SK-N-SH (cell line): ENCODE measurements around the gene APBB2. TPM values are rescaled to one million over a fixed set of nuclear protein-coding genes. Genes with fewer than 3 reads are reported as not detected.

Experiments
- CTCF ChIA-PET: fragments of 300-600, 350-600 bp; formaldehyde crosslinking; extraction: SDS; loops from one replicate; lab custom pipeline; 2021; lab: Yijun Ruan, JAX
- POLR2A ChIA-PET: fragments of 350-600 bp; sonication (Branson Sonifier 250); formaldehyde crosslinking; extraction: SDS; loops from one replicate; lab custom pipeline; 2020; ENCODE audit warnings: antibody characterized with exemption, inconsistent platforms; lab: Yijun Ruan, JAX
- DNase-seq: peaks from one replicate; pipeline ENCODE4 v3.0.0; 2012
- H2AFZ ChIP-seq: fragments of 200-600 bp; sonication (generic); 2 replicates; pipeline ENCODE4 v1.8.1; 2016; ENCODE audit warnings: antibody characterized with exemption, mild to moderate bottlenecking, low read depth
- H3F3A ChIP-seq: fragments of 200-600 bp; sonication (generic); replicated peaks from 2 replicates; pipeline ENCODE3; 2016; ENCODE audit warnings: antibody characterized with exemption, mild to moderate bottlenecking; ENCODE audit not compliant: insufficient read depth
- H3K27ac ChIP-seq, 2 experiments: fragments of 200-500 bp in 1 of 2; fragments of 200-600 bp in 1 of 2; sonication (Bioruptor generic) in 1 of 2; sonication (generic), shearing (Covaris generic) in 1 of 2; 2 replicates each; pipeline versions ENCODE4 v1.5.1 to v1.6.1; 2014 to 2016; ENCODE audit warnings: low read depth in 2 of 2, inconsistent platforms in 1 of 2, low read length in 1 of 2, mild to moderate bottlenecking in 1 of 2, mixed read lengths in 1 of 2
- H3K27me3 ChIP-seq: fragments of 200-600 bp; sonication (generic), shearing (Covaris generic); 2 replicates; pipeline ENCODE4 v1.6.1; 2016; ENCODE audit warnings: mixed run types; ENCODE audit not compliant: insufficient read depth
- H3K36me3 ChIP-seq, 2 experiments: fragments of 200-500 bp in 1 of 2; fragments of 200-600 bp in 1 of 2; sonication (Bioruptor generic) in 1 of 2; sonication (generic) in 1 of 2; replicated peaks in 1 of 2; 2 replicates each; pipeline versions ENCODE3 to v1.5.1; 2014 to 2016; ENCODE audit warnings: low read length in 1 of 2, mild to moderate bottlenecking in 1 of 2; ENCODE audit not compliant: insufficient read depth in 2 of 2, control insufficient read depth in 1 of 2
- H3K4me1 ChIP-seq, 2 experiments: fragments of 200-500 bp in 1 of 2; fragments of 200-600 bp in 1 of 2; sonication (Bioruptor generic) in 1 of 2; sonication (generic), shearing (Covaris generic) in 1 of 2; 2 replicates each; pipeline versions ENCODE4 v1.5.1 to v1.6.1; 2014 to 2016; ENCODE audit warnings: low read depth in 1 of 2, low read length in 1 of 2, mixed run types in 1 of 2; ENCODE audit not compliant: insufficient read depth in 2 of 2, control insufficient read depth in 1 of 2
- H3K4me2 ChIP-seq: fragments of 200-600 bp; sonication (generic), shearing (Covaris generic); 2 replicates; pipeline ENCODE4 v1.6.1; 2017; ENCODE audit warnings: mixed run types
- H3K4me3 ChIP-seq, 2 experiments: fragments of 200-500 bp in 1 of 2; fragments of 200-600 bp in 1 of 2; sonication (Bioruptor generic) in 1 of 2; sonication (generic), shearing (Covaris generic) in 1 of 2; 2 replicates each; pipeline versions ENCODE4 v1.5.1 to v1.8.1; 2014 to 2016; ENCODE audit warnings: low read depth in 2 of 2, inconsistent platforms in 1 of 2, low read length in 1 of 2, mild to moderate bottlenecking in 1 of 2, mixed read lengths in 1 of 2, moderate library complexity in 1 of 2
- H3K79me2 ChIP-seq: fragments of 200-600 bp; sonication (generic); 2 replicates; pipeline ENCODE4 v1.8.1; 2017; ENCODE audit warnings: mild to moderate bottlenecking; ENCODE audit not compliant: insufficient read depth
- H3K9ac ChIP-seq: fragments of 200-600 bp; sonication (generic); 2 replicates; pipeline ENCODE4 v1.6.1; 2017; ENCODE audit warnings: mixed run types
- H3K9me2 ChIP-seq: fragments of 200-600 bp; sonication (generic); 2 replicates; pipeline ENCODE4 v1.6.1; 2017; ENCODE audit warnings: mixed run types
- H3K9me3 ChIP-seq: fragments of 200-600 bp; sonication (generic); 2 replicates; pipeline ENCODE4 v1.6.1; 2017; ENCODE audit warnings: mixed run types, mild to moderate bottlenecking, moderate library complexity
- H4K20me1 ChIP-seq: fragments of 200-600 bp; sonication (generic); 2 replicates; pipeline ENCODE4 v1.6.1; 2017; ENCODE audit warnings: mild to moderate bottlenecking, mixed run types; ENCODE audit not compliant: insufficient read depth
- CHD2 ChIP-seq: fragments of 150-350 bp; IDR thresholded peaks from 2 replicates; pipeline ENCODE4 v1.6.1; 2018; ENCODE audit warnings: low read length; ENCODE audit not compliant: partially characterized antibody
- ELF1 ChIP-seq: IDR thresholded peaks from 2 replicates; pipeline ENCODE4 v1.4.0; 2012
- EP300 ChIP-seq, 2 experiments: IDR thresholded peaks; 2 replicates each; pipeline versions ENCODE4 v1.4.0 to v1.6.1; 2012; ENCODE audit warnings: borderline replicate concordance in 1 of 2, low read depth in 1 of 2, low read length in 1 of 2
- FOSL2 ChIP-seq: IDR thresholded peaks from 2 replicates; pipeline ENCODE4 v1.4.0; 2012; ENCODE audit warnings: low read depth, mild to moderate bottlenecking, moderate library complexity, borderline replicate concordance
- JUND ChIP-seq: IDR thresholded peaks from 2 replicates; pipeline ENCODE4 v1.4.0; 2012
- MEF2A ChIP-seq: IDR thresholded peaks from 2 replicates; pipeline ENCODE4 v1.4.0; 2012; ENCODE audit warnings: low read depth, borderline replicate concordance
- MXI1 ChIP-seq: IDR thresholded peaks from 2 replicates; pipeline ENCODE4 v1.6.1; 2012; ENCODE audit warnings: mild to moderate bottlenecking, low read depth, low read length, improper control_type of control experiment
- NFIC ChIP-seq: IDR thresholded peaks from 2 replicates; pipeline ENCODE4 v1.4.0; 2012; ENCODE audit warnings: borderline replicate concordance
- RXRA ChIP-seq: IDR thresholded peaks from 2 replicates; pipeline ENCODE4 v1.4.0; 2012; ENCODE audit warnings: low read depth, mild to moderate bottlenecking, borderline replicate concordance
- SIN3A ChIP-seq: IDR thresholded peaks from 2 replicates; pipeline ENCODE4 v1.6.1; 2012; ENCODE audit warnings: low read depth, mild to moderate bottlenecking, low read length, moderate library complexity, borderline replicate concordance
- TEAD4 ChIP-seq: IDR thresholded peaks from 2 replicates; pipeline ENCODE4 v1.4.0; 2012; ENCODE audit warnings: mild to moderate bottlenecking, borderline replicate concordance; ENCODE audit not compliant: insufficient read depth
- YY1 ChIP-seq: IDR thresholded peaks from 2 replicates; pipeline ENCODE4 v1.4.0; 2012; ENCODE audit warnings: low read depth, mild to moderate bottlenecking
- WGBS: methylation state at CpG from one replicate; pipeline ENCODE4 v1.1.6; 2017; ENCODE audit warnings: low lambda C conversion rate; 5-methylcytosine and 5-hydroxymethylcytosine counted together
- polyA plus RNA-seq, 3 experiments: library from polyadenylated mRNA; depleted of rRNA; stranded (reverse); fragments of >200 nt; gene quantifications; 2 replicates each; pipeline ENCODE4 v1.2.3, GENCODE V29; 2012
- TF ChIP-seq, protein P1 (sequence below): IDR thresholded peaks from 2 replicates; pipeline ENCODE4 v1.4.0; 2012; ENCODE audit warnings: low read depth, borderline replicate concordance
- TF ChIP-seq, protein P2 (sequence below): fragments of 200-600 bp; sonication (generic); IDR thresholded peaks from 2 replicates; pipeline ENCODE4 v1.6.1; 2017; ENCODE audit warnings: antibody characterized with exemption, mild to moderate bottlenecking, moderate library complexity
- TF ChIP-seq, protein P3 (sequence below): fragments of 150-350 bp; IDR thresholded peaks from 2 replicates; pipeline ENCODE4 v1.6.1; 2016; ENCODE audit warnings: mild to moderate bottlenecking, low read depth, low read length
- TF ChIP-seq, protein P4 (sequence below): IDR thresholded peaks from 2 replicates; pipeline ENCODE4 v1.4.0; 2012; ENCODE audit warnings: low read depth, borderline replicate concordance

Gene APBB2
- polyA plus RNA-seq, 1 of the 3 experiments (the other 2 are of a cell fraction) = 49.8 TPM

DNA sequence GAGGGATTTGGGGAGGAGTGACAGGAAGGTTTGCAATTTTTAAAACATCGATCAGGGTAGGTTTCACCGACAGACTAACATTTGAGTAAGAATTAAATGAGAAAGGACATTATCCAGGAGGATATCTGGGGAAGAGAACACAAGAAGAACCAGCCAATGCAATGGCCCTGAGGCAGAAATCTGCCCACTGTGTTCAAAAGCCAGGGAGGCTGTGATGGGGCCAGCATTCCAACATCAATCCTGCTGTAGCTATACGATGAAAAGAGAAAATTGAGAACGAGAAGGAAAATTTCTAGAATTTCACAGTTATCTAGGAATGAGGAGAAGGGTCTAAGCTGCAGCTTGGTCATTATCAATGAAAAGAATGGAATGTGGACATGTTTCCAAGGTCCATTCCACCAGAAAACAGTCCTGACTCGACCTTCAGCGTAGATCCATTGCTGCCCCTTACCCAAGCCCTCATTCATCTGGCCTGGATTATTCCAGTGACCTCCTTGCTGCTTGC, 84.4 kb downstream of the APBB2 start:
- TF ChIP-seq TEAD4 (no peak), MXI1 (no peak), EP300 (IDR thresholded peaks at IDR 0.05; ENCODE audit: borderline replicate concordance in 1 of 2, low read depth in 1 of 2, low read length in 1 of 2) (no peak), JUND (no peak)
- Histone ChIP-seq H3F3A (peaks cover 8% of the 10 kb centered on the region), H3K4me2 (no peak overlapping the region), H3K36me3 (peaks cover 0 to 3% of the 10 kb centered on the region in 2 experiments), H4K20me1 (peaks cover 13% of the 10 kb centered on the region), H3K27ac (no peak overlapping the region), H3K9me2 (no peaks in the 10 kb centered on the region), H3K27me3 (no peaks in the 10 kb centered on the region), H3K4me1 (peaks cover 2 to 7% of the 10 kb centered on the region in 2 experiments; a peak in 3 of 4 replicates), H3K4me3 (no peak overlapping the region), H3K9me3 (no peaks in the 10 kb centered on the region), H3K9ac (no peak overlapping the region), H2AFZ (no peak overlapping the region), H3K79me2 (peaks cover 97% of the 10 kb centered on the region)
- no peak for DNase-seq
- ChIA-PET POLR2A (no interaction called here), CTCF (interaction anchor here (0.5 kb wide), 1 partner anchor 11 kb away, joined by 3 read pairs; no protein-coding TSS in a partner anchor)
- 94% methylated on average over 6 of the region's 6 CpGs for WGBS

DNA sequence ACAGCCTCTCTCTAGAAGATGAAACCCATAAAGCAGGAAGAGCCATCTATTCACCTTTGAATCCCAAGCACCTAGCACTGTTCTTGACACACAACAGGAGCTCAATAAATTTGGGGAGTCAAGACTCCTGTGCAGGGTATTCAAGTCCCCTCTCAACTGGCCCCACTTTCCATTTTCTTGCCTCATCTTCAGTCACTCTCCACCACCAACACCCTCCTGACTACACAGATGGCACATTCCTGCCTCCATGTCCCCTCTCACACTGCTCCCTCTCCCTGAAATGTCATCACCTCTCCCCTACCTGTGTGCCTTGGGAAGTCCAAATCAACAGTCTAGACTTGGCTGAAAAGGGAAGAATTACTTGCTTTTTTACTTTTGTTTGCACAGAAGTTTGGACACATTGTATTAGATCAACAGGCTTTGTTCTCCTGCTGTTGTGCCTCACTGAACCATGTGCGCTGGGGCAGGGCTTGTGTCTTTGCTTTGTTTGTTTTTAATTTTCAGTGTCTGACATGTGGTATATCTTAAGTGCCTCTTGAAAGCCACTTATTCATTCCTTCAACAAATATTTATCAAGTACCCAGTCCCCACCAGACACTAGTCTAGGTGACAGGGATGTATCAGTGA, 85.1 kb downstream of the APBB2 start:
- no peak overlapping the region for H3K27ac ChIP-seq
- H2AFZ ChIP-seq = no peak overlapping the region
- DNase-seq = no peak
- no peak overlapping the region for H3K4me2 ChIP-seq
- CTCF ChIA-PET = no interaction called here
- H3K9me3 ChIP-seq = no peaks in the 10 kb centered on the region
- 88% methylated on average over 1 of the region's 1 CpG for WGBS
- H3K4me1 ChIP-seq = peaks cover 2 to 7% of the 10 kb centered on the region in 2 experiments; a peak in 3 of 4 replicates
- peaks cover 97% of the 10 kb centered on the region for H3K79me2 ChIP-seq
- no peaks in the 10 kb centered on the region for H3K27me3 ChIP-seq
- TF ChIP-seq EP300 (IDR thresholded peaks at IDR 0.05; ENCODE audit: borderline replicate concordance in 1 of 2, low read depth in 1 of 2, low read length in 1 of 2) = no peak
- TF ChIP-seq JUND = no peak
- TF ChIP-seq, protein P1, sequence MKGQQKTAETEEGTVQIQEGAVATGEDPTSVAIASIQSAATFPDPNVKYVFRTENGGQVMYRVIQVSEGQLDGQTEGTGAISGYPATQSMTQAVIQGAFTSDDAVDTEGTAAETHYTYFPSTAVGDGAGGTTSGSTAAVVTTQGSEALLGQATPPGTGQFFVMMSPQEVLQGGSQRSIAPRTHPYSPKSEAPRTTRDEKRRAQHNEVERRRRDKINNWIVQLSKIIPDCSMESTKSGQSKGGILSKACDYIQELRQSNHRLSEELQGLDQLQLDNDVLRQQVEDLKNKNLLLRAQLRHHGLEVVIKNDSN = no peak
- TF ChIP-seq, protein P2, sequence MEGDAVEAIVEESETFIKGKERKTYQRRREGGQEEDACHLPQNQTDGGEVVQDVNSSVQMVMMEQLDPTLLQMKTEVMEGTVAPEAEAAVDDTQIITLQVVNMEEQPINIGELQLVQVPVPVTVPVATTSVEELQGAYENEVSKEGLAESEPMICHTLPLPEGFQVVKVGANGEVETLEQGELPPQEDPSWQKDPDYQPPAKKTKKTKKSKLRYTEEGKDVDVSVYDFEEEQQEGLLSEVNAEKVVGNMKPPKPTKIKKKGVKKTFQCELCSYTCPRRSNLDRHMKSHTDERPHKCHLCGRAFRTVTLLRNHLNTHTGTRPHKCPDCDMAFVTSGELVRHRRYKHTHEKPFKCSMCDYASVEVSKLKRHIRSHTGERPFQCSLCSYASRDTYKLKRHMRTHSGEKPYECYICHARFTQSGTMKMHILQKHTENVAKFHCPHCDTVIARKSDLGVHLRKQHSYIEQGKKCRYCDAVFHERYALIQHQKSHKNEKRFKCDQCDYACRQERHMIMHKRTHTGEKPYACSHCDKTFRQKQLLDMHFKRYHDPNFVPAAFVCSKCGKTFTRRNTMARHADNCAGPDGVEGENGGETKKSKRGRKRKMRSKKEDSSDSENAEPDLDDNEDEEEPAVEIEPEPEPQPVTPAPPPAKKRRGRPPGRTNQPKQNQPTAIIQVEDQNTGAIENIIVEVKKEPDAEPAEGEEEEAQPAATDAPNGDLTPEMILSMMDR = no peak
- TF ChIP-seq SIN3A = no peak
- TF ChIP-seq FOSL2 = no peak
- TF ChIP-seq ELF1 = no peak
- TF ChIP-seq CHD2 = no peak
- TF ChIP-seq, protein P3, sequence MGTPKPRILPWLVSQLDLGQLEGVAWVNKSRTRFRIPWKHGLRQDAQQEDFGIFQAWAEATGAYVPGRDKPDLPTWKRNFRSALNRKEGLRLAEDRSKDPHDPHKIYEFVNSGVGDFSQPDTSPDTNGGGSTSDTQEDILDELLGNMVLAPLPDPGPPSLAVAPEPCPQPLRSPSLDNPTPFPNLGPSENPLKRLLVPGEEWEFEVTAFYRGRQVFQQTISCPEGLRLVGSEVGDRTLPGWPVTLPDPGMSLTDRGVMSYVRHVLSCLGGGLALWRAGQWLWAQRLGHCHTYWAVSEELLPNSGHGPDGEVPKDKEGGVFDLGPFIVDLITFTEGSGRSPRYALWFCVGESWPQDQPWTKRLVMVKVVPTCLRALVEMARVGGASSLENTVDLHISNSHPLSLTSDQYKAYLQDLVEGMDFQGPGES = no peak
- TF ChIP-seq MEF2A = no peak
- TF ChIP-seq NFIC = no peak
- TF ChIP-seq YY1 = no peak
- TF ChIP-seq, protein P4, sequence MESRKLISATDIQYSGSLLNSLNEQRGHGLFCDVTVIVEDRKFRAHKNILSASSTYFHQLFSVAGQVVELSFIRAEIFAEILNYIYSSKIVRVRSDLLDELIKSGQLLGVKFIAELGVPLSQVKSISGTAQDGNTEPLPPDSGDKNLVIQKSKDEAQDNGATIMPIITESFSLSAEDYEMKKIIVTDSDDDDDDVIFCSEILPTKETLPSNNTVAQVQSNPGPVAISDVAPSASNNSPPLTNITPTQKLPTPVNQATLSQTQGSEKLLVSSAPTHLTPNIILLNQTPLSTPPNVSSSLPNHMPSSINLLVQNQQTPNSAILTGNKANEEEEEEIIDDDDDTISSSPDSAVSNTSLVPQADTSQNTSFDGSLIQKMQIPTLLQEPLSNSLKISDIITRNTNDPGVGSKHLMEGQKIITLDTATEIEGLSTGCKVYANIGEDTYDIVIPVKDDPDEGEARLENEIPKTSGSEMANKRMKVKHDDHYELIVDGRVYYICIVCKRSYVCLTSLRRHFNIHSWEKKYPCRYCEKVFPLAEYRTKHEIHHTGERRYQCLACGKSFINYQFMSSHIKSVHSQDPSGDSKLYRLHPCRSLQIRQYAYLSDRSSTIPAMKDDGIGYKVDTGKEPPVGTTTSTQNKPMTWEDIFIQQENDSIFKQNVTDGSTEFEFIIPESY = no peak
- TF ChIP-seq RXRA = no peak
- POLR2A ChIA-PET = no interaction called here
- peaks cover 13% of the 10 kb centered on the region for H4K20me1 ChIP-seq
- H3K36me3 ChIP-seq = peaks cover 0 to 3% of the 10 kb centered on the region in 2 experiments
- H3F3A ChIP-seq = peaks cover 11% of the 10 kb centered on the region
- no peak overlapping the region for H3K4me3 ChIP-seq
- no peaks in the 10 kb centered on the region for H3K9me2 ChIP-seq
- H3K9ac ChIP-seq = no peak overlapping the region
